Stimulated activated CD4-positive, alpha-beta T cell treated with anti-CD3 and anti-CD28 coated beads, Interleukin-4, amount 100 ng/mL, for 48 hours (primary cell): Measurements from ENCODE around the gene DDIT3.
"Not testable (repeated sequence)": the region's sequence is repeated elsewhere in the genome, so short reads cannot be mapped to it uniquely, and the experiment has no call there.

Source experiments
- DNase-seq, 2 donors: peaks; one replicate each; pipeline ENCODE4 v3.0.0-alpha.2; 2020; ENCODE audit warnings: low read depth in 2 of 2

DDIT3 gene

GRCh38 chr12:57513266-57513665 is 7.0 kb downstream of the DDIT3 start:
- no peak for DNase-seq

GRCh38 chr12:57512665-57513064 is 7.6 kb downstream of the DDIT3 start:
- no peak for DNase-seq

- no peak for DNase-seq
These were observed 8.6 kb downstream of the DDIT3 start for GRCh38 chr12:57511588-57512325.

GRCh38 chr12:57511161-57511560 is 9.2 kb downstream of the DDIT3 start:
- no peak for DNase-seq

GRCh38 chr12:57507796-57508195 is 12.5 kb downstream of the DDIT3 start:
- DNase-seq = not testable (repeated sequence)

- not testable (repeated sequence) for DNase-seq
These were observed 13.8 kb downstream of the DDIT3 start for GRCh38 chr12:57506541-57506940.

GRCh38 chr12:57502311-57502969 is 17.9 kb downstream of the DDIT3 start:
- DNase-seq = not testable (repeated sequence)

- DNase-seq = no peak
These were observed 20.1 kb downstream of the DDIT3 start for GRCh38 chr12:57500213-57500612.

- no peak for DNase-seq
These were observed 21.7 kb downstream of the DDIT3 start for GRCh38 chr12:57498571-57498970.

GRCh38 chr12:57498132-57498502 is 22.2 kb downstream of the DDIT3 start:
- DNase-seq = no peak

- DNase-seq = no peak
These were observed 22.8 kb downstream of the DDIT3 start for GRCh38 chr12:57497223-57498131.

- no peak for DNase-seq
These were observed 23.5 kb downstream of the DDIT3 start for GRCh38 chr12:57496822-57497221.

GRCh38 chr12:57495051-57495701 is 25.1 kb downstream of the DDIT3 start:
- not testable (repeated sequence) for DNase-seq

- no peak for DNase-seq
These were observed 28.7 kb downstream of the DDIT3 start for GRCh38 chr12:57491393-57492280.

- DNase-seq = no peak
These were observed 30.2 kb downstream of the DDIT3 start for GRCh38 chr12:57490126-57490525.

GRCh38 chr12:57489157-57489641 is 31.1 kb downstream of the DDIT3 start:
- DNase-seq = no peak

GRCh38 chr12:57488402-57489156 is 31.7 kb downstream of the DDIT3 start:
- no peak for DNase-seq

GRCh38 chr12:57487597-57488401 is 32.5 kb downstream of the DDIT3 start, which contains the start of gene MARS1:
Gene MARS1 (plus strand): TSS chr12:57488068. CDS start chr12:57488091, 23 bp downstream.
- DNase-seq = peak; percentile 84 to 89

- no peak for DNase-seq
These were observed 33.2 kb downstream of the DDIT3 start for GRCh38 chr12:57487055-57487596.
